ENCODE results near the gene BAIAP2L1. TPM values are rescaled to one million over a fixed set of nuclear protein-coding genes. Genes with fewer than 3 reads are reported as not detected.

BAIAP2L1 gene
- total RNA-seq, 1 experiment from 2014 or later = 60.9 TPM

- H3K27ac Mint-ChIP-seq (ENCODE audit: unreplicated experiment) = peak overlapping the region; percentile 39
- intact Hi-C loops (cut with micrococcal nuclease; ENCODE audit: unreplicated experiment) = no loop called here
Observed at GRCh38 chr7:98352621-98353020, 48.3 kb downstream of the BAIAP2L1 start.

GRCh38 chr7:98351136-98351535 is 49.8 kb downstream of the BAIAP2L1 start:
- TF ChIP-seq CTCF (IDR thresholded peaks at IDR 0.05; ENCODE audit: insufficient read depth in 1 of 2, low read depth in 1 of 2, low read length in 1 of 2, severe bottlenecking in 1 of 2, unreplicated experiment in 1 of 2) = no peak
- Histone ChIP-seq H3K4me3 (ENCODE audit: low read depth, low read length) (no peak overlapping the region), H3K4me1 (peaks cover 37% of the 10 kb centered on the region), H3K27me3 (replicated peaks; ENCODE audit: control insufficient read depth, insufficient read depth, low read length) (no peaks in the 10 kb centered on the region), H3K36me3 (ENCODE audit: control insufficient read depth, insufficient read depth, low read length) (no peaks in the 10 kb centered on the region; the same call in 1 of the 2 replicates), H3K9me3 (no peaks in the 10 kb centered on the region)
- ChIA-PET POLR2A (no interaction called here), CTCF (no interaction called here)
- Mint-ChIP-seq H3K36me3 (ENCODE audit: insufficient read depth, unreplicated experiment) (peaks cover 62% of the 10 kb centered on the region), H3K27ac (ENCODE audit: unreplicated experiment) (no peak overlapping the region), H3K4me1 (ENCODE audit: low read depth, unreplicated experiment) (peaks cover 27% of the 10 kb centered on the region), H3K27me3 (ENCODE audit: insufficient read depth, unreplicated experiment) (no peaks in the 10 kb centered on the region), H3K4me3 (ENCODE audit: unreplicated experiment) (no peak overlapping the region), H3K9me3 (ENCODE audit: unreplicated experiment) (no peaks in the 10 kb centered on the region)
- no peak for DNase-seq
- intact Hi-C loops (cut with micrococcal nuclease; ENCODE audit: unreplicated experiment) = no loop called here
- no TSS peak for BruUV-seq (replicated peaks)

More at GRCh38 chr7:98352621-98353020, 48.3 kb downstream of the BAIAP2L1 start:
- Mint-ChIP-seq H3K4me3 (ENCODE audit: unreplicated experiment) (no peak overlapping the region), H3K4me1 (ENCODE audit: low read depth, unreplicated experiment) (peaks cover 27% of the 10 kb centered on the region), H3K27me3 (ENCODE audit: insufficient read depth, unreplicated experiment) (no peaks in the 10 kb centered on the region), H3K9me3 (ENCODE audit: unreplicated experiment) (no peaks in the 10 kb centered on the region), H3K36me3 (ENCODE audit: insufficient read depth, unreplicated experiment) (peaks cover 55% of the 10 kb centered on the region)
- ChIA-PET POLR2A (no interaction called here), CTCF (no interaction called here)
- Histone ChIP-seq H3K4me3 (ENCODE audit: low read depth, low read length) (no peak overlapping the region), H3K36me3 (ENCODE audit: control insufficient read depth, insufficient read depth, low read length) (no peaks in the 10 kb centered on the region; the same call in 1 of the 2 replicates), H3K4me1 (peaks cover 39% of the 10 kb centered on the region), H3K27me3 (replicated peaks; ENCODE audit: control insufficient read depth, insufficient read depth, low read length) (no peaks in the 10 kb centered on the region), H3K9me3 (no peaks in the 10 kb centered on the region)
- TF ChIP-seq CTCF (IDR thresholded peaks at IDR 0.05; ENCODE audit: insufficient read depth in 1 of 2, low read depth in 1 of 2, low read length in 1 of 2, severe bottlenecking in 1 of 2, unreplicated experiment in 1 of 2) = no peak
- DNase-seq = no peak
- no TSS peak for BruUV-seq (replicated peaks)

- intact Hi-C loops (cut with micrococcal nuclease; ENCODE audit: unreplicated experiment) = no loop called here
- no peak overlapping the region for H3K4me3 ChIP-seq (ENCODE audit: low read depth, low read length)
- Mint-ChIP-seq H3K4me3 (ENCODE audit: unreplicated experiment) (no peak overlapping the region), H3K27me3 (ENCODE audit: insufficient read depth, unreplicated experiment) (no peaks in the 10 kb centered on the region), H3K27ac (ENCODE audit: unreplicated experiment) (no peak overlapping the region), H3K36me3 (ENCODE audit: insufficient read depth, unreplicated experiment) (peaks cover 49% of the 10 kb centered on the region), H3K4me1 (ENCODE audit: low read depth, unreplicated experiment) (peaks cover 15% of the 10 kb centered on the region), H3K9me3 (ENCODE audit: unreplicated experiment) (no peaks in the 10 kb centered on the region)
- H3K27me3 ChIP-seq (replicated peaks; ENCODE audit: control insufficient read depth, insufficient read depth, low read length) = no peaks in the 10 kb centered on the region
- no peak for TF ChIP-seq CTCF (IDR thresholded peaks at IDR 0.05; ENCODE audit: insufficient read depth in 1 of 2, low read depth in 1 of 2, low read length in 1 of 2, severe bottlenecking in 1 of 2, unreplicated experiment in 1 of 2)
- BruUV-seq (replicated peaks) = no TSS peak
- no peaks in the 10 kb centered on the region for H3K9me3 ChIP-seq
- no peaks in the 10 kb centered on the region; the same call in 1 of the 2 replicates for H3K36me3 ChIP-seq (ENCODE audit: control insufficient read depth, insufficient read depth, low read length)
- CTCF ChIA-PET = no interaction called here
- H3K4me1 ChIP-seq = peaks cover 17% of the 10 kb centered on the region
- POLR2A ChIA-PET = no interaction called here
- no peak for DNase-seq
Observed at GRCh38 chr7:98348726-98349474, 52.0 kb downstream of the BAIAP2L1 start.
